GM18909 (cell line): ENCODE measurements around the gene SEMA3E.
A peak's percentile ranks its signal among the peaks of the same experiment; 100 is the strongest.
"Not testable (repeated sequence)": the region's sequence is repeated elsewhere in the genome, so short reads cannot be mapped to it uniquely, and the experiment has no call there.

Source experiments
- ATAC-seq: cut with Tn5 transposase; IDR thresholded peaks from one replicate; pipeline ENCODE4 v1.9.1; 2021; ENCODE audit warnings: mild to moderate bottlenecking; ENCODE audit not compliant: unreplicated experiment, poor library complexity

The SEMA3E gene

DNA sequence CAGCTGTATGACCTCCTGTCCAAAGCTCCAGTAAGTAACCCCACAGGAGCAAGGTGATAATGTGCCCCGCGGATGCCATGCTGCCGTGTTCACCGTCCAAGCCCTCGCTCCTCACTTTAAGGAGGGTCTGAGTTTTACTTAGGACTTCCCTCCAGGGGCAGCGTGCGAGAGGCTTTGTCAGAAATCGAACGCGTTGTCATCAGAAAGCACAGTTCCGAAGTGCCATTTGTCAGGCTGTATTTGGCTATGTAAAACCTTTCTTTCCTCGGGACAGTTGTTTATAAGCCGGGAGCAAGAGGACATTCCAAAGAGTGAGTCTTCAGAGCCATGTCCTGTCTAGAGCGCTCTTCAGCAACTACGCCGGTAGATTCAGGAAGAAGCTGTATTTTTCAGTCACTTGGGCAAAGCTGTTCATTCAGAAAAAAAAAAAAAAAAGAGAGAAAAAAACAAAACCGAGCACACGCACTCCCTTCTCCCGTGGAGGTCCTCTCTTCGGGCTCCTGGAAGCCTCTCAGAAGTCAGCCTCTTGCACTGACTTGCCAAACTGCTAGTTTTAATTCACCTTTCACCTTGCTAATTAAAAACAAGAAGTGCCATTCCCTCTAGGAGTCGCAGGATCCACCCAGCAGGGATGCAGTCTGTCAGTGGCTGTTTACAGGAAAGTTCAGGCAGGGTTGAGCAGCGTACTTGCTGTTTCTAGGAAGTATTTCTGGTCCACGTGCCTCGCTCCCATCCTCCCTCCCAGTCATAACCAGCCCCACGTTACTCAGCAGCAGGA is at the start of gene SEMA3E:
SEMA3E (minus strand) TSS at position 676 of the 778 bp plus-strand sequence.
- ATAC-seq, result no peak

DNA sequence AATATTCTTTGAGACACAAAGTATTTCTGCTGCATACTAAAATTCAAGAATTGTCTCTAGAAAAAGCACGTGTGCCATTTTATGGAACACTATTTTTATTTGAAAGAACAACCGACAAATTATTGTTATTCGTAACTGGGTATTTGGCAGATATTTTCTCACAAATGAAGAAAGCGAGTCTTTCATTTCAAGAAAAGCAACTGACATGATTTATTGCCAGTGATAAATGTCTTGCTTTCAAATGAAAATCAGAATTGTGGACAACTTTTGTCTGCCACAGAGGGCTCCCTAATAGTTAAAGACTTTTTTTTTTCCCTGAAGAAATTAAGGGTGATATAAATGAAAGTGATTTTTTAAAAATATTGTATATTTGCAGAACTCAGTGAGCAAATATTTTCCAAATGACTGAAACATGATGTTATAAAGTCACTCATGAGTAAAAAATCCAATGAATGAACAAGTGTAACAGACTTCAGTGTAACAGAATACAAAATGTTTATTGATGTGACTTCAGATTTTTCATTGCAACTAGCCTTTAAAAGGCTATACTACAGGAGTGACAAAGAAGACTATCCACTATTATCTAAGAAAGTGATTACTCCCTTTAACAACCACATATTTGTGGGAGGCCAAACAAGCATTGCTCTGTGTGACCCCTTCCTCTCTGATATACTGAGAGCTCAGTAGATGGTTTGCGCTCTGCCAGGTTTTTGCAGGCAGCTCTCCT is 49.0 kb upstream of the SEMA3E start:
- ATAC-seq, result no peak

DNA sequence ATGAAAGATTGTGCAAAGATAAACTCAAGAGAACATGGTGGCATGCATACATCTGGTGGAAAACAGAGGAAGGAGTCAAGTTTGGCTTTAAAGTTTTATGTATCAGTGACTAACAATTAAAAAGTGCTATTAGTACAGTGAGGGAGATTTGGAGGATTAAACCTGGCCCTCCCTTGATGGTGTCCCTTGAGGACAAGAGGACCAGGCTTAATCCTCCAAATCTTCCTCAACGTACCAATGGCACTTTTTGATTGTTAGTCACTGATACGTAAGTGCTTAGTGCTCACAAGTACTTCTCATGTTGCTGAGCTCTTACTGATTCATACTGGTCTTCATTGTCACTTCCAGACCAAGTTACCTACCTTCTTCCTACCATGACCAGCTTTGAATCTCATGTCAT is 47.2 kb upstream of the SEMA3E start:
- ATAC-seq, result no peak

DNA sequence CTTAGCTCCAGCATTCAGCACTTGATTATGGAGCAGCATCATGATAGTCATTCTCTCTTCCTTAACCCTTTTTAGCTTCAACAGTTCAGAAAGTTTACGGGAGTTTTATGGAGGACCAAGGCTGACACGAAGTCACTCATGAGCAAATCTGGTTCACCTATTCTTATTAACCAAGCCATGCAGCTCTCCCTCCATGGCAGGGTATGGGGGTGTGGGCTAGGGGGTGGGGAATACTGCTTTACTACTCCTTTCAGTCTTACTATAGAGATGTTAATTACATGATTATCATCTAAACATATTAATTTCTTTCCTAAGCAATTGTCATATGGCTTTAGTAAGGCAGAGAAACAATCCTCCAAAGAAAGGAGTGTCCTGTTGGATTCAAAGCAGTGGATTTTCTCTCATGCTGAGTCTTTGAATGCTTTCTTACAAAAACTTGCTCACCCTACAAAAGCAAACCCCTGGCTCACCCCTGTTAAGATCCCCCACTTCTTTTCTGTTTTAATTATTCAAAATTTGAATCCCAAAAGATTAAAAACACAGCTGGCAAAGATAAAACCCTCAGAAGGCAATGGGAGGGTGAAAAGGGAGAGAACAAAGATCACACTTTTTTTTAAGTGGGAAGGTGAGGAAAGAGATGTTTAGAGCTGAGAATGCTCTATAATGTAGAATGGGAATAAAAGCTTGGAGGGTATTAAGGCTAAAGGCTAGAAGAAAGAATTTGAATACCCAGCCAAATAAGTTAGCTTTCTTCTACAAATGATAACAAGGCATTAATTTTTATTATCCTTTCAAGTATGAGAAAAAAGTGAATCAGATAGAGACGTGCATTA is 46.4 kb upstream of the SEMA3E start:
- ATAC-seq, result no peak

DNA sequence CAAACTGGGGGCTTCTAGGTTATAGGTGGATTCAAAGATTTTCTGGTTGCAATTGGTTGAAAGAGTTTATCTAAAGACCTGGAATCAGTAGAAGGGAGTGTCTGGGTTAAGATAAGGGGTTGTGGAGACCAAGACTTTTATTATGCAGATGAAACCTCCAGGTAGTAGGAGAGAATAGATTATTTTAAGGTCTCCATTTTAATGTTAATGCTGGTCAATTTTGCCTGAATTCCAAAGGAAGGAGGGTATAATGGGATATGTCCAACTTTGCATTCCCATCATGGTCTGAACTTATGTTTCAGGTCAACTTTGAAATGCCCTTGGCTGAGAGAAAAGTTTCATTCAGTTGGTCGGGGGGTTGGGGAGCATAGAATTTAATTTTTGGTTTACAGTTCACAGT is 44.3 kb upstream of the SEMA3E start:
- no peak for ATAC-seq

DNA sequence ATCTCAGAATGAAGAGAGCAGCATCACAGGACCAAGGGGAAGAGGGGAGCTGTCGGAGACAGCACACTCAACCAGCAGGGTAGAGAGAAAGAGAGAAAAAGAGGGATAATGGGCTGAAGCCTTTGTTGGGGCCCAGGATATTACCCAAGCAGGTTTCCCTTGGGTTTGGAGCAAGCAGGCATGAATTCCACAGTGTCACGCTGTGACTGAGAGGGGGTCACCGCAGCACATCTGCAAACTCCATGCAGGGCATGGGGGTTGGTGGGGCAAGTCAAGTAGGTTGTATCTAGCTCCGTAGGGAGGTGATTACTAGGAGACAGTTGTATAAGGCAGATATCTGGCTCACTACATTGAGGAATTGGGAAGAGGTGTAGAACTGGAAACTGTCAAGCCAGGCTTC is 42.2 kb upstream of the SEMA3E start:
- ATAC-seq, result no peak

DNA sequence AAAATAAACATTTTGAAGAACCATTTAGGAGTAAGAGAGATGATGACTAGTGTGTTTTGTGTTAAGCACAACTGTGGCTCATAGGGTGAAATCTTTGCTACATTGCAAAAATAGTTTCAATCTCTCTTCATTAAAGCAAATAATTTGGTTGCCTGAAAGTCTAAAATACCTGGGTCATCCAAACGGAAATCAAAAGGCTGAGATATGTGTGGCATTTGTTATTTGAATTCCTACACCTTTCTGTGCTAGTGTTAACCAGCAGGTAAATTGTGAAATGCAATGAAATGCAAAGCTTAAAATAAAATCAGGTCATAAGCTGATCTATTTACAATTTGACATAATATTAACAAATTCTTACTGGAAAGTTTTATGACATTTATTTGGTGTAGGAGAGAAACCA is 40.9 kb upstream of the SEMA3E start:
- ATAC-seq, result no peak

DNA sequence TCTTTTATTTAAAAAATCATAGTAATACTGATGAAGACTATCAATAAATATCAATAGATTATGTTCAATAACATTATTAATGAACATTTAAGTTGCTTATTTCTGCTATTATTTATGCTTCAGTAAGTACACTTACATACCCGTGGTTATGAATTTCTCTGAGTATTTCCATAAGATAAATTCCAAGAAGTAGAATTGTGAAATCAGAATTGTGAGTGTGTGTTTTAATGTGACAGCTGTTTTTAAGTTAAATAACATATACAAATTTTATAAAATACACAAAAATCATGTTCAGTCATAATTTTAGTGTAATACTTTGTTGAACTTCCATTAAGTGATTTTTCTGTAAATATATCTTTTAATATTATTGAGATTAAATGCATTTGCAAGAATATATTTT is 37.5 kb upstream of the SEMA3E start:
- ATAC-seq, result no peak

DNA sequence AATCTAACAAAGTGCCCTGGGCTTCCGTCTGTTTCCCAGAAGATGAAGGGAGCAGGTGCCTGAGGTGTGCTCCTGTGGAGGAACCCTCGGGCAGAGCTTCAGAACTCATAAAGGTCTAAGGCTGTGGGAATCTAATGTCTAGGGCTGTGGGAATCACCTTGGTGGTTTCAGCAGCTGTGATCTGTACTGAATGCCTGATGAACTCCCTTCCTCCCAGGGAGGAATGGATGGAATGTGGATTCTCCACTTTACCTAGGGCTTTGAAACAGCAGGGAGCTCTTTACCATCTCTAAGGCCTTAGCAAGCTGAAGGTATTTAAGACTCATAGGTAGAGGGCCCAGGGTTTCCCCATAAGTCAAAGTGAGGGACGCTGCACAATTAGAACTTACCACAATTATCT is 36.0 kb upstream of the SEMA3E start:
- no peak for ATAC-seq

DNA sequence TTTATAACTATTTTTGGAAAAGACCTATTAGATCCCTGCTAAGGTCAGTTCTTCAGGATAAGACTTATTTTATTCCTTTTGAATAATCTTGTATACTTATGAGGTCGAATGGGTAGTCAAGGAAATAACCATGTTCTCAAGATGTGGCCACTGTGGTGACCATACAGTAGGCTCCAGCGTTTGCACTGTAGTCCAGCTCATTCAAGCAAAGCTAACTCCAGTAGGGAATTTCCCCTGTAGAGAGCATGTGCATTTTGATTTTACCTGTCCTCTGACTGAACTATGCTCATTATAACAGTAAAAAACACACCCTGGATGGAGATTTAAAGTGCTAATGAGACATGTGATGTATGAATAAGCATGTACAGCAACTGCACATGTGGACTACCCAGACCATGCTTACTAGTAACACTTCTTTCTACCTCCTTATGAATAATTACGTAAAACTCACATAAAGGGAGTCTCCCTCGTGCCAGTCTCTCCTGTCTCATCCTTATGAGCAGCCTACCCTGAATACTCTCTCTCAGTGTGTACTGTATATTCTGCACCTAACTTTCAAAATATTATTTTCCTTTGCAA is 32.4 kb upstream of the SEMA3E start:
- ATAC-seq, result no peak

DNA sequence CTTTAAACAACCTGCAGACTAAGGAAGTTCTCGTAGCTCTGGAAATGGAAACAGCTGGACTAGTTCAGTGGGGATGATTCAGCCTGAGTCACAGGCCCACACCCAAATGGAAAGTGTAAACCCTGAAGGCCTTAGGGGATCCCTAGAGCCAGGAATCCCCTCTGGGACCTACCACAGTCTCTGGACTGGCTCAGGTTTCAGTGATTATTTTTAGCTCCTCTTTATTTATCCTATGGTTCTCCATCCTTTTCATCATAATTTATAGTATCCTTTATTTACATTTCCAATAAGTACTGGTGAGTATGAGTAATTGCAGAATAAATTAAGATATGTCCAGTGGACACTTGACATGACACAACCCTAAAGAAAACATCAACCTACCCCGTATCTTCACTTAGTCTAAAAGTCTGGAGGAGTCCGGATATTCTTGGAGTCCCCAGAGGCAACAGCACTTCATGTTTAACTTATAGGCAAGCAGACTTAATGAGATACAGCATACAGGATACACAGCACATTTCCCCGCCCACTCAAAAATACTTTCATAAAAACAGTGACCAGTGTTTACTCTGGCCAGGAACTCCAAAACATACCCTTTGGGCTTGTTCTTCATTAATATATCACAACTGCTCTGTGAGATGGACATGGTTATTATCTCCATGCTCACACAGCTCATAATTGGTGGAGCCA is 28.4 kb upstream of the SEMA3E start:
- ATAC-seq, result no peak

DNA sequence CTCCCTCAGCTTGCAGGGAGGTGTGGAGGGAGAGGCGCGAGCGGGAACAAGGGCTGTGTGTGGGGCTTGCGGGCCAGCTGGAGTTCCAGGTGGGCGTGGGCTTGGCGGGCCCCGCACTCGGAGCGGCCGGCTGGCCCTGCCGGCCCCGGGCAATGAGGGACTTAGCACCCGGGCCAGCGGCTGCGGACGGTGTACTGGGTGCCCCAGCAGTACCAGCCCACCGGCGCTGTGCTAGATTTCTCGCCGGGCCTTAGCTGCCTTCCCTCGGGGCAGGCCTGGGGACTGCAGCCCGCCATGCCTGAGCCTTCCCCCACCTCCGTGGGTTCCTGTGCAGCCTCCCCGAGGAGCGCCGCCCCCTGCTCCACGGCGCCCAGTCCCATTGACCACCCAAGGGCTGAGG is 24.4 kb upstream of the SEMA3E start:
- not testable (repeated sequence) for ATAC-seq

DNA sequence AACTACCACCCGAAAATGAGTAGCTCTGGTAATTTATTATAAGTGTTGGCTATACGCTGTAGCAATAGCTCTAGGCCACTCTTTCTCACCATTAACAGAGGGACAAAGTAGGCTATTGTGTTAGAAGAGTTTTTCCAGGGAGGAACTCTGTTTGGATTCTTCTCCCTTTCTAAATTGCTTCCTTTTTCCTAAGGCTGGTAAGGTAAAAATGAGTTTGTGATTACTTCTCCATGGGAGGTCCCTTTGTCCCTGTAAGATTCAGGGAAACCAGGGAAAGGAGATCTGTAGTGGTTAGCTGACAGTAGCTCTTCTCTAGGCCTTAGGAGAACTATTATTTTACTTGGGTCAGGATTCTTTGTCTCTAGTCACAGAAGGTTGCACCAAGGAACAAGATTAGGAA is 23.2 kb upstream of the SEMA3E start:
- ATAC-seq, result no peak

DNA sequence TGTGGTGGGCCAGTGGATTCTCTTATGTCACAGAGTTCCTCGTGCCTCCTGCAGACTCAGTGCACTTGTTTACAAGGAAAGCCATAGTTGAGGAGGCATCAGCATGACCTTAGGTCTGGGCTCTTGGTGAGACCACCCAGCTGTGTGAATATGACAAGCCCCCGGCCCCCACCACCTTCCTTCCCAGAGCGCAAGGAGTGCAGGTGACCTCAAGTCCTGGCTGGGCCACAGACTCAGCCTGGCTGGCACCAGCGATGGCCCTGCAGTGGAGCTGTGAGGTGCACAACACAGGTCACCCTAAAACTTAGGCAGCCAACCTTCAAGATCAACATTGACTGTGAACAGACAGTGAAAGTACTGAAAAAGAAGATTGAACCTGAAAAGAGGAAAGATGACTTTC is 14.2 kb upstream of the SEMA3E start:
- ATAC-seq, result no peak

DNA sequence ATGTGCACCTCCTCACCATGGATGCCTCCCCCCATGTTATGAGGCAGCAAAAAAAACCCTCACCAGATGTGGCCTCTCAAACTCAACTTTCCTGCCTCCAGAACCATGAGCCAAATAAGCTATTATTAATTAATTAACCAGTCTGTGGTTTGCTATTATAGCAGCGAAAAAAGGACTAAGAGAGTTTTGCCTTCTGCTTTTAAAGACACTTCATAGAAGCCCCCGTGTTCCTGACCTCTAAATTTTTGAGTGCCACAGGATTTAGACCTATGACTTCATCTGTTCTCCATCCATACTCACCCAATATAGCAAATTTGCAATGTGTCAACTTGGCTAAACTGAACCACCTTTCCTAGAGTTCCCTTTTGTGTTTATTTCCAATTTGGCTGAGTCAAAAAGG is 9.2 kb upstream of the SEMA3E start:
- ATAC-seq, result no peak

DNA sequence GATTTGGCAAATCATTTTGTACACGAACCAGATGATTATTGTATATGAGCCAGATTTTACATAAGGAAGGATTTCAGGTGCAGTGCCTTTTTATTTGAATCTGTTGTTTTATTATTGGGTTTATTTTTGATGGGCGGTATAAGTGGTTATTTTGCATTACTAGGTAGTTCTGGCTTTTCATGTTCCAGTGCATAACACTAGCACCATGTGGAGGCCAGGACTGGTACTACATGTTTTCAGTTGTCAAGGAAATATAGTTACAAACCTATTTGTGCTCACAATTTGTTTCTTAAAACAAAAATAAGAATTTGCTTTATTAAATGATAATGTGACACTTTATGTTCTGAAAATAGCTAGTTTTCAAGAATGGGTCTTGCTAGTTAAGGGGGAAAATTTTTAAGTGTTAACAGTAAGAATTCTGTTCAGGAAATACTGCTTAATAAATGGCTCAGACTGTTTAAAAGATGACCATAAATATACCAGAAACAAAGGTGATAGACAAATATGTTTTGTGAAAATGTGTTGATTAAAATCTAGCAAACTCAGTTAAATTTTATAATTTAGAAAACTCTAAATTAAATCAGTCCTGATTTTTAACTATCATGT is 7.1 kb upstream of the SEMA3E start:
- ATAC-seq, result peak; percentile 81

DNA sequence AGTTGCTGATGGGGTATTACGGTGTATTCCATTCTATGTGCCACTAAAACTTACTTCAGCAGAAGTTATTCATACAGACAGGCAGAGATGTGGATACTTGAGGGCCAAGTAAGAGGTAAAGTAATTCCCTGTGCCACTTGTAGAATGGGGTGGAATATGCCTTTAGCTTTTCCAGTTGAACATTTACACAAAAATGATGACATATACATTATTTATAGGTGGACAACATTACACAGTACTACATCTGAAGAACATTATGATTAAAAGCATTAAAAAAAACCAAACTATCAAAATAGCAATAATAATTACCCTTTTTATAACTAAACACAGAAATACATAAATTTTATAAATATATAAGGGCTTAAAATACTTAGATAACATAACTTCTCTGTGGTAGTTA is 3.5 kb upstream of the SEMA3E start:
- ATAC-seq, result no peak

DNA sequence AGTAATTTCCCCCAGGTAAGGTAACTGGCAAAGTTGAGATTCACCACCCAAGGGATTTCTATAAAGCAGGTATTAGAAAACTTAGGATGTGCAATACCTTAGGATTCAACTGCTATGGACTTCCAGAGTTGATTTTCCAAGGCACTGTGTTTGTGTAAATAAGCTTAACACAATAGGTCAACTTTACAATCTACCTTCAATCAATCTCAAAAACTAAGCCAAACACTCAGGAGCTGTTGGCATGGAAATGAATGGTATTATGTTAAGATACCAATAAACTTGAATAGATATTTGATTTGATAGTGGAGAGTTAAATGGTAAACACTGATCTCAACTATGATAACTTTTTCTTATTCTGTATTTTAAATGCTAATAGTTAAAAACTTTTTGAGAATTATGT is 762 bp upstream of the SEMA3E start:
- ATAC-seq, result no peak

DNA sequence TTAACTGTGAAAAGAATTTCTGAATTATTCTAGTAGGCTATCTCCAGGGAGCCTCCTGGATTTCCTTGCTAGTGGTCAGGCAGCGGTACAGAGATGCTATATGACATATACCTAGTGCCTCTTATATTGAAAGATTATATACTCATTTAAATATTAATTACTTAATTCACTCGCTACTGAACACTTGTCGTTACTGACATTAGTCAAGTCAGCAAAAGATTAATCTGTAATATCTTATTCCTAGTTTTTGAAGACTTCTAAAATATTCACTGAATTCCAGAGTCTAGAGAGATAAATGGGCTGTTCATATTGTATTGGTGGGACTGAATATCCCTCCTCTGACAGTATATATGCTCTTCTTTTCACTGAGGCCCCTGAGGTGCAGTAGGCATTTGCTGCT is 2.9 kb downstream of the SEMA3E start:
- no peak for ATAC-seq

DNA sequence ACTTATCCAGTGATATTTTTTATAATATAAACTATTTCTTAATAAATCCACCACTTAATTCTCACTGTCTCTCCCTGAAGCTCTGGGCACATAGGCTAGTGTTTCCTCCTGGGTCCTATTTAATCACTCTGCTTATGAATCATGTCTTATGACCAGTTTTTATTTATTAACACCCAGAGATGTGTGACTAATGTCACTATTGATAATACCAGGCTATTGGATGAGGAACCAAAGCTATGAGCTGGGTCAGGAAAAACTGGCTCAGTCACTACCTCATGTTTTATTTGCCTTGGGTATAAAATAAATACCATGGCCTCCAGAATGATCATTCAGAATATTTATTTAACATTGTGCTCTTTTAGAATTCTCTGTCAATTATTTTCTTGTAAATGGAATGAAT is 5.2 kb downstream of the SEMA3E start:
- ATAC-seq, result no peak
